ENCODE measurements around the gene RPRD1B.

DNA sequence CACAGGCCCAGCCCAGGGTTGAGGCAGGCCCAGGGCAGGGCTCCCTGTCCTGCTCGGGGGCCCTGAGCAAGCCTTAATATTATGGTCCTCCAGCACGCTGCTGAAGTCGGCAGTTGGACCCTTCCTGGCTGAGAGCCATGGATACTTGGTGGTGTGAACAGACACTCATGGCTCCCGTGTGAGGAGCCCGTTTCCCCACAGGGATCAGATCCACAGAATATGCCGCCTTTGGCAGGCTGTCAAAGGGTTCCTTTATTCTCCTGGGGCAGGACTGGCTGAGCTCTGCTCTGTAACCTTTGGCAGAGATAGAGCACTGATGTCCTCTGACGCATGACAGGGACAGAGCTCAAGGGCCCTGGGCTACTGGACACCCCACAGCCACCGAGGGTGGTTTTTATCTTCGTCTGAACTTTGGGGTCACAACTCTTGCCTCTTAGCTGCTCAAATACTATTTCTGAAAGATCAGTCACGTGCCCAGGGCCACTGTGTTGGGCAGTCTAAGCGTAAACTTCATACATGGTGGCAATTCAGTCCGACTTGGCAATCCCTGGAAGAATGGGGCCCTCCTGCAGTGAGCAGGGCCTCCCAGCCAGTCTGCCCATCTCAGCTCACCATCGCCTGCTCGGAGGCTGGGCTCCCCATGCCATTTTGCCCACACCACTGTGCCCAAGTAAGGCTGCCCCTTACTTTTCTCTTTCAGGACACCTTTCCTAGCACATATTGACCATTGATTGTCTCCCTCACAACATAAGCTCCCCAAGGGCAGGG is 49.3 kb upstream of the RPRD1B start:
- TF ChIP-seq, protein P1, sequence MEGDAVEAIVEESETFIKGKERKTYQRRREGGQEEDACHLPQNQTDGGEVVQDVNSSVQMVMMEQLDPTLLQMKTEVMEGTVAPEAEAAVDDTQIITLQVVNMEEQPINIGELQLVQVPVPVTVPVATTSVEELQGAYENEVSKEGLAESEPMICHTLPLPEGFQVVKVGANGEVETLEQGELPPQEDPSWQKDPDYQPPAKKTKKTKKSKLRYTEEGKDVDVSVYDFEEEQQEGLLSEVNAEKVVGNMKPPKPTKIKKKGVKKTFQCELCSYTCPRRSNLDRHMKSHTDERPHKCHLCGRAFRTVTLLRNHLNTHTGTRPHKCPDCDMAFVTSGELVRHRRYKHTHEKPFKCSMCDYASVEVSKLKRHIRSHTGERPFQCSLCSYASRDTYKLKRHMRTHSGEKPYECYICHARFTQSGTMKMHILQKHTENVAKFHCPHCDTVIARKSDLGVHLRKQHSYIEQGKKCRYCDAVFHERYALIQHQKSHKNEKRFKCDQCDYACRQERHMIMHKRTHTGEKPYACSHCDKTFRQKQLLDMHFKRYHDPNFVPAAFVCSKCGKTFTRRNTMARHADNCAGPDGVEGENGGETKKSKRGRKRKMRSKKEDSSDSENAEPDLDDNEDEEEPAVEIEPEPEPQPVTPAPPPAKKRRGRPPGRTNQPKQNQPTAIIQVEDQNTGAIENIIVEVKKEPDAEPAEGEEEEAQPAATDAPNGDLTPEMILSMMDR (IDR thresholded peaks at IDR 0.05; ENCODE audit: extremely low read depth in 1 of 2, insufficient read depth in 1 of 2, low read depth in 1 of 2, low read length in 2 of 2), result no peak
- TF ChIP-seq POLR2AphosphoS5 (IDR thresholded peaks at IDR 0.05; ENCODE audit: insufficient read depth, low read depth, low read length) (no peak), EZH2 (IDR thresholded peaks at IDR 0.05; ENCODE audit: borderline replicate concordance, low read depth, low read length, severe bottlenecking) (no peak), MAX (IDR thresholded peaks at IDR 0.05; ENCODE audit: insufficient read depth, insufficient read length) (no peak), POLR2A (IDR thresholded peaks at IDR 0.05; ENCODE audit: low read depth, low read length) (no peak), GATA2 (IDR thresholded peaks at IDR 0.05; ENCODE audit: insufficient read depth, insufficient read length, low read depth, low read length) (no peak)
